SH-SY5Y (cell line): ENCODE measurements around the gene KCND2.

ENCODE experiments used
- GATA2 ChIP-seq: IDR thresholded peaks from 2 replicates; pipeline ENCODE4 v1.6.1; 2011; ENCODE audit warnings: mild to moderate bottlenecking, low read depth, low read length
- GATA3 ChIP-seq: IDR thresholded peaks from 2 replicates; pipeline ENCODE4 v1.6.1; 2011; ENCODE audit warnings: low read depth, mild to moderate bottlenecking, low read length, moderate library complexity

GRCh38 chr7:120421151-120421651 lies 148.2 kb downstream of the KCND2 start:
- TF ChIP-seq GATA2 (no peak), GATA3 (no peak)
